Activated CD4-positive, alpha-beta T cell treated with anti-CD3 and anti-CD28 coated beads, Interleukin-2, amount 50 U/mL, for 4 hours (primary cell): ENCODE results near the gene RASSF7.

Source experiments
- DNase-seq, 2 experiments: peaks; one replicate each; pipeline ENCODE4 v3.0.0-alpha.2; 2020

RASSF7 gene

DNA sequence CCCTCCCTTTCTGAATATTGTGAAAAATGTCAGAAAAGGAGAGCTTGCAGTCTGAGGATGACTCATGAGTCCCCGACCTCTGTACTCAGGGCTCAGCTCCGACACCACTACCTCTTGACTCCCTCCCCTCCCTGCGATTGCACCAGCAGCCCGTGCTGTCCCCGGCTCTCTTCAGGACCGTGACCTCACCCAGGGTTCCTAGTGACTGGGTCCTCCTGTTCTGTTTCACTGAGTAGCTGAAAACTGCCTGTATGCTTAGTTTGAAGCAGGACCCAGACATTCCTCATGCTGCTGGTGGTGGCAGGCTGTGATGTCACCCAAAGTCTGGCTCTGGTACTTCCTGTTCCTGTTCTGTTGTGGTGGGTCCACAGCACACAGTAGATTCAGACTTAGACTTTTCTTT is 27.2 kb downstream of the RASSF7 start:
- DNase-seq, result peak; percentile 68 to 75

DNA sequence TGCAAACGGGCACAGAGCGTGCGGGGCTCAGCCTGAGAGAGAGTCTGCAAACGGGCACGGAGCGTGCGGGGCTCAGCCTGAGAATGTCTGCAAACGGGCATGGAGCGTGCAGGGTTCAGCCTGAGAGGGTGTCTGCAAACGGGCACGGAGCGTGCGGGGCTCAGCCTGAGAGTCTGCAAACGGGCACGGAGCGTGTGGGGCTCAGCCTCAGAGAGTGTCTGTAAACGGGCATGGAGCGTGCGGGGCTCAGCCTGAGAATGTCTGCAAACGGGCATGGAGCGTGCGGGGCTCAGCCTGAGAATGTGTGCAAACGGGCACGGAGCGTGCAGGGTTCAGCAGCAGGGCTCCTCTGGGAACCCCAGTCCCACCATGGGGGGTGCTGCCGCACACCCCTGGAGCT is 29.0 kb downstream of the RASSF7 start:
- no peak for DNase-seq

DNA sequence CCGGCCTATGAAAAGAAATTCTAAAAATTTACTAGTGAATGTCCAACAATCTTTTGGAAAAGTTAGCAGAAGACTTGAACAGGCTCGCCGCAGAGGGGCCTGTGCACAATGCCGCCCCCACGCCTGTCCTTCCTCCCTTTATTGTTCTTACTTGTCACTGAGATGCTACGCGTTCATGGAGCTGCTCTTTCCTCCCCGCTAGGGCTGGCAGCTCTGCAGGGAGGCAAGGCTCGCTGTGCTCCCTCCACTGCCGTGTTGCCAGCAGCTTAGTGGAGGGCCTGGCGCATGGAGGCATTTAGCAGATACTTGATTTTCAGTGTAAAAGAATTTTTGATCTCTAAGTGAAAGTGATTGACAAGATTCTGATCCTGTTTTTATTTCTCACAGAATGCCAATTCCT is 30.2 kb downstream of the RASSF7 start:
- no peak for DNase-seq

DNA sequence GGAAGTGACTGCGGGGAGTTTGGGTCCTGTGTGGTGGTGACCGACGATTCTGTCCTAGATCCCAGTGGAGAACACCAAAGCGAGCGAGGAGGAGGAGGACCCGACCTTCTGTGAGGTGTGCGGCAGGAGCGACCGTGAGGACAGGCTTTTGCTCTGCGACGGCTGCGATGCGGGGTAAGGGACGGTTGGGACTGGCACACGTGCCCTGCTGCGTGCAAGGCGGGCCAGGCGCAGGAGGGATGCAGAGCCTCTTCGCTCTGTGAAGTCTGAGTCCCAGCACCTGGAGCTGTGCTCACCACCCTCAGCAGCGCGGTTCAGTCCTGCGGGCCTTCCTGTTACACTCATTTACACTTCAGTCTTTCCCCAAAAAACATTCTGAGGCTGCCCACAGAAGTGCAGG is 31.7 kb downstream of the RASSF7 start:
- no peak for DNase-seq

DNA sequence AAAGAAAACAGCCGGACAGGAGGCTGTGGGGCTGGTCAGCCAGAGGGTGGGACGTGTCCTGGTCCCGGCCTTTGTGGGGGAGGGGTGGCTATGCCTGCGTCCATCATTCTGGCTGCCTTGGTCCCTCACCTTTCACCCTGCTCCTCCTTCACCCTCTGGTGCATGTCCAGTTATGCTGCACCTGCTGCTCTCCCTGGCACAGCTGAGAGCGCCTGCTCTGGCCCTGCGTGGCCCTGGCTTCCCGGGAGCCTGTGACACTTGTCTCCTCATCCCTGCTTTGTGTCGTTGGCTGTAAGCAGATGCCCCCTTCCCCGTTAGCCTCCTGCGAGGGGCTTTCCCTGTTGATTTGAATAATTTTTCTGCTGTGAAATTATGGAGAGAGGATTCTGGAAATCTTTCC is 32.1 kb downstream of the RASSF7 start:
- no peak for DNase-seq

DNA sequence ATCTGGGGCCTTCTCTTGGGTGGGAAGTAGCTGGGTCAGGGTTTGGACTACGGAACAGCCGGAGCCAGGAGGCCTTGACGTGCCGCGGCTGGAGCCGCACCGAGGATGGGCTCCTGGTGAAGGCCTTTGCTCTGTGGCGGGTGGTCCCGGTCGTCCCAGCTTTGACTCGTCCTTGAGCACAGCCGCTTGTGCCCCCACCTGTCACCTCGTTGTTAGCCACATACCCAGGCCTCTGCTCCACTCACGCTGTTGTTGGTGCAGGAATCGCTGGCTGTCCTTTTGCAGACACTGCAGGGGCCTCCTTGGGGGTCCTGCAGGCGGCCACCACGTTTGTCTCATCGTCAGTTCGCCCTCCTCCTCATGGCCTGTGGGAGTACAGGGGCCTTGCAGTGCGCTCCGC is 32.6 kb downstream of the RASSF7 start:
- no peak for DNase-seq

DNA sequence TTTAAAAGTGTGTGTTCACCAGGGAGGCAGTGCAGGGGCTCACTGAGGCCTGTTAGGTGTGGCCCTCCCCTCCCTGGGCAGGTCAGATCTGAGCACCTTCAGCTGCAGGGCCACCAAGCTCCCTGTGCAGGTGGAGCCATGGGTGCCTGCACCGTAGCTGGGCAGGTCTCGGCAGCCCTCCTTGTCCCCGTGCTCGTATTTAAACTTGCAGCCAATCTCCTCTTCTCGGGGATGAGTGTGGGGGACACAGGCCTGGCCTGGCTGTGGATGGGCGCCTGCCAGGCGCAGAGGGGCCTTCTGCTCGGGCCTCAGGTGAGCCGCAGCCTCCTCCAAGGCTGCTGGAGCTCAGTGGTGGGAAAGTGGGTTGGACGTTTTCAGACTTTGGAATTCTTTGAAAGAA is 34.6 kb downstream of the RASSF7 start:
- no peak for DNase-seq

DNA sequence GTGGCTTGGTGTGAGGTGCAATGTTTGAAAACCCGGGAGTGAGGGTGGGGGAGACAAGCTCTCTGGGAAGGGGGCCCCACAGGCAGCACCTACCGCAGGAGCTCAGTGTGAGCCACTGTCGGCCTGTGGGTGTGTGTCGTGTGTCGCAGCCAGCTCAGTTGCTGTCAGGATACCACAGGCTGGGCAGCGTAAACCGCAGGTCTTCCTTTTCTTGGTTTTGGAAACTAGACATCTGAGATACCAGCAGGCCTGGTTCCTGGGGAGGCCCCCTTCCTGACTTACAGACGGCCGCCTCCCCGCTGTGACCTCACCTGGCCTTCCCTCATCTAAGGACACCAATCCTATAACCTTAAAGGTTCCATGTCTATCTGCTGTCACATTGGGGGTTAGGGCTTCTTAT is 35.6 kb downstream of the RASSF7 start:
- DNase-seq, result no peak

DNA sequence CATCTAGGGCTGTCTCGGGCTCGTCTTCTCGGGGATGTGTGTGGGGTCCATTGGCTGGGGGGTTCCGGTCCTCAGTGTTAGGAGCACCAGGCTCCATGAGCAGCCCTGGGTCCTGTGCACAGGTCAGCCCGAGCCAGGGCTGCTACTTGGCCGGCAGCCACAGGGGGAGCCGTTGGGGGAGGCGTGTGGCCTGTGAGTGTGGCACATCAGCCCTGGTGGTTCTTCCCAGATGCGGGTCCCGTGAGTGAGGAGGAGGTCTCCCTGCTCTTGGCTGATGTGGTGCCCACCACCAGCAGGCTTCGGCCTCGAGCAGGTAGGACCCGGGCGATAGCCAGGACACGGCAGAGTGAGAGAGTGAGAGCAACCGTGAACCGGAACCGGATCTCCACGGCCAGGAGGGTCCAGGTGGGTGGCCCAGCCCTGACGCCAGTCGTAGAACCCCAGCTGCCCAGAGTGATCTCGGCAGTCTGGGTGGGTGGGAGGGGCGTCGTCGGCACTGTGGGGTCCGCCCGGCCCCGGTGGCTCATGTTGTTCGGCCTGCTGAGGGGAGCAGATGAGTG is 36.5 kb downstream of the RASSF7 start:
- no peak for DNase-seq

DNA sequence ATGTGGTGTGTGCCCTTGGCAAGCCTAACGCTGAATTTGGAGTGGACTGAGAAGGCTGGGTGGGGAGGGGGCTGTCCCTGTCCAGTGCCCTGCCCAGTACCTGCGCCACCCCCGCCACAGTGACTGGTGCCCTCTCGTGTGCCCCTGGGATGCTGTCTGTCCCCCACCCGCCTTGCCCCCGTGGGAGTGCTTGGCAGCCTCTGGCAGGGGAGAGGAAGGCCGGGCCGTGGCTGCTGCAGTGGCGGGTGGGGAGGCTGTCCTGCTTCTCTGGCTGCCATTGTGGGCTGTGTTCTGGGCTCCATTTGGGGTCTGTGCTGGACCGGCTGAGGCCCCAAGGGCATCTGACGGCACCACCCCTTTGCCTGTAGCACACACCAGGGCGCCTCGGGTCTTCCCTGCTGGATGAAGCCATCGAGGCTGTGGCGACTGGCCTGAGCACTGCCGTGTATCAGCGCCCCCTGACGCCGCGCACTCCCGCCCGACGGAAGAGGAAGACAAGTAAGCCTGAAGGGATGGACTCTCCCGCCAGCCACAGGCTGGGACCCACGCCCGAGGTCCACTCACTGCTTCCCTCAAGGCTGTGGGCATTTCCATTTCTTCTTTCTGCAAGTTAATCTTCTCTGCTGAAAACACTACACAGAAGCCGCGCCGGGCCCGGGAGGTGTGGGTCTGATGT is 37.4 kb downstream of the RASSF7 start:
- no peak for DNase-seq

DNA sequence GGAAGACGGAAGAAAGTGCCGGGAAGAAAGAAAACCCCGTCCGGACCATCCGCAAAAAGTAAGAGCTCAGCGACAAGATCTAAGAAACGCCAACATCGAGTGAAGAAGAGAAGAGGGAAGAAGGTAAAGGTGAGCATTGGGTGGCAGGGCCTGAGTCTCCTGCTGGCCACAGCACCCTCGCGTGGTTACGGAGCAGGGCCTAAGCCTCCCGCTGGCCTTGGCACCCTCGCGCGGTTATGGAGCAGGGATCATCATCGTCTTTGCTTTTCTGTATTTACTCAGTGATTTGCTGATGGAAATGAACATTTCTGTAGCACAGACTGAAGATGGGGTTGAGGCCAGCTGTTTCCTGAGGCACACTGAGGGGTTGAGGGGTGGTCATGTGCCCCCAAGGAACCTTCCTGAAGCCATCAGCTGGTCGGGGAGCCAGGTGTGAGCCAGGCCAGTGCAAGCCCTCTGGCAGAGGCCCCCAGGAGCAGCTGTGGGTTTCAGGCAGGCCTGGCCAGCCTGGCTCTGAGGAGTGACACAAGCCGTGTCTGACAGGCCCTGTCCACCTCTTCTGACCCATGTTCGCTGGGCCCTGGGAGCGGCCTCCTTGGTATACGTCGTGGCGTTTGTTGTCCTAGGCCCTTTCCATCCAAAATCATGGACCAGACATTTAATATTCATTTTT is 40.9 kb downstream of the RASSF7 start:
- no peak for DNase-seq

DNA sequence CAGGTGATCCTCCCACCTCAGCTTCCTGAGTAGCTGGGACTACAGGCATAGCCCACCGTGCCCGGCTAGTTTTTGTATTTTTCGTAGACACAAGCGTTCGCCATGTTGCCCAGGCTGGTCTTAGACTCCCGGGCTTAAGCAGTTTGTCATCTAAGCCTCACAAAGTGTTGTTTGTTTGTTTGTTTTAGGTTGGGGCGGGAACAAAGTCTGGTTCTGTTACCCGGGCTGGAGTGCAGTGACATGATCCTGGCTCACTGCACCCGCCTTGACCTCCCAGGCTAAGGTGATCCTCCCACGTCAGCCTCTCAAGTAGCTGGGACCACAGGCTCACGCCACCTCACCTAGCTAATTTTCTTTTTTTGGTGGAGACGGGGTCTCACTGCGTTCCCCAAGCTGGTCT is 42.4 kb downstream of the RASSF7 start:
- DNase-seq, result no peak

DNA sequence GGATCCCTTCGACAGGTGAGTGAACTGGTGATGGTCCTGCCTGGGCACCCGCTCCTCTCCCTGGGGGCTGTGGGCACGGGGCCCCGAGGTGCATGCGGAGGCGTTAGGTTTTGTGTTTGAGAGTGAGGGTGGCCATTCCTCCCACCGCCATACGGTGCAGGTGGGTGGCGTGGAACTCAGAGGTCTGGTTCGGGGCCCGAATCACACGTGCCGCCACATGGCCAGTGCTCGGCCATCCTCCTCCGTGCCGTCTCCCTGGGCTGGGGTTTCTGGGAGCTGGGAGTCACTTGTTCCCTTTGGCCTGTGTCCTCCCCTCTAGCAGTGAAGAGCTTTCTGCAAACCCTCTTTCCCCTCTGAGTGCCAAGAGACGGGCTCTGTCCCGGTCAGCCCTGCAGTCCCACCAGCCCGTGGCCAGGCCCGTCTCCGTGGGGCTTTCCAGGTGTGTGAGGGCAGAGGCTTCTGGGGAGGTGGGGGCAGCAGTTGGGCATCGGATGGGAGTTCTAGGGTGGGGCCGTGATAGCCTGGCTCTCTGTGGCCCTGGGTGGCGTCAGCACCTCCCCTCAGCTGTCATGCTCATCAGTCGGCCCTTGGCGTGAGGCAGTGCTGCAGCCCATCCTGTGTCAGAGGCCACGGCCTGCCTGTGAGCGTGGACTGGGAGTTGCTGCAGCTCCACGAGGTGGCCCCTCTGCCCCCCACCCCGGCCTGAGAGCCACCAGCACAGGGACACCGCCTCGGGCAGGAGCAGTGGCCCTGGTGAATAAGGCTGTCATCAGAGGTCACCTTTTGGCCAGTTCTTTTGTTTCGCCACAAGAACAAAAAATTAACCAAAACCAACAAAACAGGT is 44.7 kb downstream of the RASSF7 start:
- no peak for DNase-seq

DNA sequence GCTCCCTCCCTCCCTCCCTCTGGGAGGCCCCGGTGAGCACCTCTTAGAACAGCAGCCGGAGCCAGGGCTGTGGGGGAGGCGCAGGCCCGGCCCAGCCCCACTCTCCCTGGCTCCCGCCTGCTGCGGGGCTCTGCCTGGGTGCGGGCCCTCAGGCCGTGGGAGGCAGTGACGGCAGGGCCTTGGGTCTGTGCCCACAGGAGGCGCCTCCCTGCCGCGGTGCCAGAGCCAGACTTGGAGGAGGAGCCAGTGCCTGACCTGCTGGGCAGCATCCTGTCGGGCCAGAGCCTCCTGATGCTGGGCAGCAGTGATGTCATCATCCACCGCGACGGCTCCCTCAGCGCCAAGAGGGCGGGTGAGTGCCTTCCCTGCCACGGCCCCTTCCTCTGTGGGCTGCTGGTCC is 45.5 kb downstream of the RASSF7 start:
- no peak for DNase-seq

DNA sequence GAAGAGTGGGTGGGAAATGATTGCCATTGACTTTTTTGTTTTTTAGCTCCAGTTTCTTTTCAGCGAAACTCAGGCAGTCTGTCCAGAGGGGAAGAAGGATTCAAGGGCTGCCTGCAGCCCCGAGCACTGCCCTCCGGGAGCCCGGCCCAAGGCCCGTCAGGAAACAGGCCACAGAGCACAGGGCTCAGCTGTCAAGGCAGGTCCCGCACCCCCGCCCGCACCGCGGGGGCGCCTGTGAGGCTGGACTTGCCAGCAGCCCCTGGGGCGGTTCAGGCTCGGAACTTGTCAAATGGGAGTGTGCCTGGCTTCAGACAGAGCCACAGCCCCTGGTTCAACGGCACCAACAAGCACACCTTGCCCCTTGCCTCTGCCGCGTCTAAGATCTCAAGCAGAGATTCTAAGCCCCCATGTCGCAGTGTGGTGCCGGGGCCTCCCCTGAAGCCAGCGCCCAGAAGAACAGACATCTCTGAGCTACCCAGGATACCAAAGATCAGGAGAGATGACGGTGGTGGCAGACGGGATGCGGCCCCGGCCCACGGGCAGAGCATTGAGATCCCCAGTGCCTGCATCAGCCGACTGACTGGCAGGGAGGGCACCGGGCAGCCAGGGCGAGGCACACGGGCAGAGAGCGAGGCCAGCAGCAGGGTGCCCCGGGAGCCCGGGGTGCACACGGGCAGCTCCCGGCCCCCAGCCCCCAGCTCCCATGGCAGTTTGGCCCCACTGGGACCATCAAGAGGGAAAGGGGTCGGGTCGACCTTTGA is 46.4 kb downstream of the RASSF7 start:
- no peak for DNase-seq

DNA sequence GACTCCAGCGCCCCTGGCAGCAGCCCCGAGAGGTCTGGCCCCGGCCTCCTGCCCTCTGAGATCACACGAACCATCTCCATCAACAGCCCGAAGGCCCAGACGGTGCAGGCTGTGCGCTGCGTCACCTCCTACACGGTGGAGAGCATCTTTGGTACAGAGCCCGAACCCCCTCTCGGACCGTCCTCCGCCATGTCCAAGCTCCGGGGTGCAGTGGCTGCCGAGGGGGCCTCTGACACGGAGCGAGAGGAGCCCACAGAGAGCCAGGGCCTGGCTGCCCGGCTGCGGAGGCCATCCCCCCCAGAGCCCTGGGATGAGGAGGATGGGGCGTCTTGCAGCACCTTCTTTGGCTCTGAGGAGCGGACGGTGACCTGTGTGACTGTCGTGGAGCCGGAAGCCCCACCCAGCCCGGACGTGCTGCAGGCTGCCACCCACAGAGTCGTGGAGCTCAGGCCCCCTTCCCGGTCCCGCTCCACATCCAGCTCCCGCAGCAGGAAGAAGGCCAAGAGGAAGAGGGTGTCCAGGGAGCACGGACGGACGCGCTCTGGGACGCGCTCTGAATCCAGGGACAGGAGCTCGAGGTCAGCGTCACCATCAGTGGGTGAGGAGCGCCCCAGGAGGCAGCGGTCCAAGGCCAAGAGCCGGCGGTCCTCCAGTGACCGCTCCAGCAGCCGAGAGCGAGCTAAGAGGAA is 47.3 kb downstream of the RASSF7 start:
- no peak for DNase-seq

DNA sequence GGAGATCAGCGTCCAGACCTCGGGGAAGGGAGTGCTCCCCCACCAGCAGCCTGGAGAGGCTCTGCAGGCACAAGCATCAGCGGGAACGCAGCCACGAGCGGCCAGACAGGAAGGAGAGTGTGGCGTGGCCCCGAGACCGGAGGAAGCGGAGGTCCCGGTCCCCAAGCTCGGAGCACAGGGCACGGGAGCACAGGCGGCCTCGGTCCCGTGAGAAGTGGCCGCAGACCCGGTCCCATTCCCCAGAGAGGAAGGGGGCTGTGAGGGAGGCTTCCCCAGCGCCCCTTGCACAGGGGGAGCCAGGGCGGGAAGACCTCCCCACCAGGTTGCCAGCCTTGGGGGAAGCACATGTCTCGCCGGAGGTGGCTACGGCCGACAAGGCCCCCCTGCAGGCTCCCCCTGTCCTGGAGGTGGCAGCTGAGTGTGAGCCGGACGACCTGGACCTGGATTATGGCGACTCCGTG is 48.1 kb downstream of the RASSF7 start:
- no peak for DNase-seq

DNA sequence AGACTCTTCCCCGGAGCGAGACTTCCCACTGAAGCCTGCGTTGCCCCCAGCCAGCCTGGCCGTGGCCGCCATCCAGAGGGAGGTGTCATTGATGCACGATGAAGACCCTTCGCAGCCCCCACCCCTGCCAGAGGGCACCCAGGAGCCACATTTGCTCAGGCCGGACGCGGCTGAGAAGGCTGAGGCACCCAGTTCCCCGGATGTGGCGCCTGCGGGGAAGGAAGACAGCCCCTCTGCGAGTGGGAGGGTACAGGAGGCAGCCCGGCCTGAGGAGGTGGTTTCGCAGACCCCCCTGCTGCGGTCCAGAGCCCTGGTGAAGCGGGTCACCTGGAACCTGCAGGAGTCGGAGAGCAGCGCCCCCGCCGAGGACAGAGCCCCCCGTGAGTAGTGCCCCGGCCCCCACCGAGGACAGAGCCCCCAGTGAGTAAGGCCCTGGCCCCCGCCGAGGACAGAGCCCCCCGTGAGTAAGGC is 48.6 kb downstream of the RASSF7 start:
- DNase-seq, result no peak

DNA sequence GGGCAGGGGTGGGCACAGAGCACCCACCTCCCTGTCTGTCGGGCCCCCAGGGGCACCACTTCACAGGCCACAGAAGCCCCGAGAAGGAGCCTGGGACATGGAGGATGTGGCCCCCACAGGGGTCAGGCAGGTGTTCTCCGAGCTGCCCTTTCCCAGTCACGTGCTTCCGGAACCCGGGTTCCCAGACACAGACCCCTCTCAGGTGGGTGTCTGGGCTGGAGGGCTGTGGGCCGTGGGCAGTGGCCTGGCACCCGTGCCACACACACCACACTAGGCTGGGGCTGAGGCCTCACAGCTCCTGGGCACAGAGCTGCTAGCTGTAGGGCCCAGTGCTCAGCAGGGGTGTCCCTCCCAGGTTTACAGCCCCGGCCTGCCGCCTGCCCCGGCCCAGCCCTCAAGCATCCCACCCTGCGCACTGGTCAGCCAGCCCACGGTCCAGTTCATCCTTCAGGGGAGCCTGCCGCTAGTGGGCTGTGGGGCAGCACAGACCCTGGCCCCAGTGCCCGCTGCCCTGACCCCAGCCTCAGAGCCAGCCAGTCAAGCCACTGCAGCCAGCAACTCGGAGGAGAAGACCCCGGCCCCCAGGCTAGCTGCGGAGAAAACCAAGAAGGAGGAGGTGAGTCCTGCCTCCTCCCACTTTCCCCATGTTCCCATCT is 49.5 kb downstream of the RASSF7 start:
- no peak for DNase-seq

DNA sequence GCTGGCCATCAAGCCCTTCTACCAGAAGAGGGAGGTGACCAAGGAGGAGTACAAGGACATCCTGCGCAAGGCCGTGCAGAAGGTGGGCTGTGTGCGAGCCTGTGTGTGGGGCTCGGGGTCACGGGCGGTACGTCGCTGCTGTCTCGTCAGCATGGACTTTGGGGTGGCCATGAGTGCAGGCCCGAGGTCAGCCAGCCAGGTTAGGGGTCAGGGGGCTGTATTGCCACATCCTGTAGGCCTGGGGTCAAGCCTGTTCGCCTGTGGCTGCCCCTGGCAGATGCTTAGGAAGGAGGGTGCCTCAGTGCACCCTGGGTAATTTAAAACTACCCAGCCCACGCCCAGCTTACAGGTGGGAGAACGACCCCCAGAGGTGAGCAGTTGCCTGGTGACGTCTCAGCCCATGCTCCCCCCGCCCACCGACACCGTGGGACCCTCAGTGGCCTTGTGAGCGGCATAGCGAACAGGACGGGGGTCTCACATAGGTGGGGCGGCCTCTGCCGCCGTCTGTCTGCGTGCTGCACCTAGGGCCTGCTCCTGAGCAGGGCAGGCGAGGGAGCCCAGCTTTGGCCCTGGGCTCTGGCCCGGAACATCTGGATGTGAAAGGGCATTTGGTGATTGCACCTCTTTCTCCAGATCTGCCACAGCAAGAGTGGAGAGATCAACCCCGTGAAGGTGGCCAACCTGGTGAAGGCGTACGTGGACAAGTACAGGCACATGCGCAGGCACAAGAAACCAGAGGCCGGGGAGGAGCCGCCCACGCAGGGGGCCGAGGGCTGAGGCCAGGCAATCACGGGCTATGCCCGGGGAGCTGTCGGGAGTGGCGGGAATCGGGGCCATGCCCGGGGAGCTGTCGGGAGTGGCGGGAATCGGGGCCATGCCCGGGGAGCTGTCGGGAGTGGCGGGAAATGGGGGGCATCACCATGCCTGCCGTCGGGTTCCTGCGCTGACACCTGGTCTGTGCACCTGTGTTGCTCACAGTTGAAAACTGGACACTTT is 50.5 kb downstream of the RASSF7 start:
- no peak for DNase-seq
